H1 (cell line): ENCODE results near the gene PTPN3. TPM values are rescaled to one million over a fixed set of nuclear protein-coding genes. Genes with fewer than 3 reads are reported as not detected.

Source experiments
- CTCF ChIA-PET: fragments of 300-600 bp; sonication (Branson Sonifier 250); formaldehyde crosslinking; loops from one replicate; lab custom pipeline; 2021; ENCODE audit not compliant: partially characterized antibody; lab: Charles Lee
- POLR2A ChIA-PET: fragments of 300-600 bp; sonication (Branson Sonifier 250); formaldehyde crosslinking; loops from one replicate; lab custom pipeline; 2021; ENCODE audit warnings: inconsistent platforms; ENCODE audit not compliant: partially characterized antibody; lab: Charles Lee
- DNase-seq, 2 experiments: peaks; one replicate each; pipeline versions ENCODE4 v3.0.0 to v3.0.0-alpha.2; 2010 to 2022; ENCODE audit warnings: low spot score in 2 of 2, low read depth in 1 of 2, mixed read lengths in 1 of 2
- FAIRE-seq: peaks from 2 replicates; lab custom pipeline; 2011; peaks lifted over from hg19 to GRCh38; lab: Jason Lieb, UNC
- H2AFZ ChIP-seq: 2 replicates; pipeline ENCODE4 v1.8.1; 2012; ENCODE audit warnings: low read length, inconsistent platforms
- H2AK5ac ChIP-seq: 2 replicates; pipeline ENCODE4 v1.6.1; 2013; ENCODE audit warnings: low read depth, low read length
- H2BK120ac ChIP-seq: replicated peaks from 2 replicates; pipeline ENCODE3; 2013; ENCODE audit warnings: low read depth, low read length, inconsistent platforms
- H2BK12ac ChIP-seq: 2 replicates; pipeline ENCODE4 v1.6.1; 2013; ENCODE audit warnings: low read depth, low read length
- H2BK15ac ChIP-seq: 2 replicates; pipeline ENCODE4 v1.6.1; 2013; ENCODE audit warnings: low read length
- H2BK20ac ChIP-seq: 2 replicates; pipeline ENCODE4 v1.6.1; 2013; ENCODE audit warnings: low read length
- H2BK5ac ChIP-seq: 2 replicates; pipeline ENCODE4 v1.6.1; 2013; ENCODE audit warnings: low read depth, low read length
- H3K14ac ChIP-seq: 2 replicates; pipeline ENCODE4 v1.6.1; 2013; ENCODE audit warnings: inconsistent platforms; ENCODE audit not compliant: insufficient read length
- H3K18ac ChIP-seq: 2 replicates; pipeline ENCODE4 v1.6.1; 2013; ENCODE audit warnings: low read length; ENCODE audit errors: extremely low read depth
- H3K23ac ChIP-seq: 2 replicates; pipeline ENCODE4 v1.6.1; 2013; ENCODE audit warnings: inconsistent platforms; ENCODE audit not compliant: insufficient read length
- H3K23me2 ChIP-seq: 2 replicates; pipeline ENCODE4 v1.6.1; 2013; ENCODE audit warnings: low read depth, low read length
- H3K27ac ChIP-seq: 2 replicates; pipeline ENCODE4 v1.6.1; 2011; ENCODE audit warnings: low read depth, low read length, inconsistent platforms
- H3K27me3 ChIP-seq, 4 experiments: replicated peaks in 1 of 4; 1 replicate in 1 of 4; 2 replicates in 3 of 4; pipeline versions ENCODE4 v1.6.1 to v1.8.1; 2011 to 2013; ENCODE audit warnings: low read length in 3 of 4, mild to moderate bottlenecking in 3 of 4, inconsistent platforms in 2 of 4, mixed read lengths in 2 of 4, moderate library complexity in 1 of 4; ENCODE audit not compliant: control insufficient read depth in 3 of 4, insufficient read depth in 3 of 4; ENCODE audit errors: extremely low read depth in 1 of 4
- H3K36me3 ChIP-seq, 4 experiments: 2 replicates each; pipeline versions ENCODE4 v1.6.1 to v1.8.1; 2011 to 2013; ENCODE audit warnings: mild to moderate bottlenecking in 4 of 4, low read length in 3 of 4, moderate library complexity in 2 of 4, control low read depth in 1 of 4, inconsistent platforms in 1 of 4; ENCODE audit not compliant: insufficient read depth in 4 of 4, control insufficient read depth in 2 of 4
- H3K4ac ChIP-seq: replicated peaks from 2 replicates; pipeline ENCODE3; 2013; ENCODE audit warnings: low read length, low read depth, mixed read lengths, inconsistent platforms; ENCODE audit not compliant: insufficient read length
- H3K4me1 ChIP-seq, 4 experiments: replicated peaks in 1 of 4; 1 replicate in 1 of 4; 2 replicates in 3 of 4; pipeline versions ENCODE4 v1.6.1 to v1.8.1; 2011 to 2013; ENCODE audit warnings: low read length in 3 of 4, inconsistent platforms in 2 of 4, mixed read lengths in 1 of 4; ENCODE audit not compliant: insufficient read depth in 4 of 4, control insufficient read depth in 3 of 4
- H3K4me2 ChIP-seq, 2 experiments: 2 replicates each; pipeline versions ENCODE4 v1.6.1 to v1.8.1; 2011 to 2013; ENCODE audit warnings: low read depth in 2 of 2, low read length in 2 of 2, control low read depth in 1 of 2, inconsistent platforms in 1 of 2, mild to moderate bottlenecking in 1 of 2; ENCODE audit not compliant: insufficient read depth in 1 of 2
- H3K4me3 ChIP-seq, 4 experiments: fragments of 200-600, 300-600 bp in 1 of 4; sonication (generic), shearing (Covaris generic), sonication (Bioruptor Twin) in 1 of 4; 2 replicates each; pipeline versions ENCODE4 v1.5.1 to v1.8.1; 2011 to 2016; ENCODE audit warnings: low read length in 4 of 4, low read depth in 3 of 4, control low read depth in 2 of 4, inconsistent platforms in 2 of 4, mild to moderate bottlenecking in 2 of 4, mixed read lengths in 1 of 4, moderate library complexity in 1 of 4; ENCODE audit not compliant: insufficient read depth in 2 of 4; ENCODE audit errors: extremely low read depth in 1 of 4
- H3K56ac ChIP-seq: replicated peaks from 2 replicates; pipeline ENCODE3; 2013; ENCODE audit warnings: low read depth, mild to moderate bottlenecking, mixed read lengths, low read length, inconsistent platforms; ENCODE audit not compliant: insufficient read length
- H3K79me1 ChIP-seq: 2 replicates; pipeline ENCODE4 v1.6.1; 2013; ENCODE audit warnings: low read depth, low read length, control low read depth
- H3K79me2 ChIP-seq, 2 experiments: 2 replicates each; pipeline versions ENCODE4 v1.6.1 to v1.8.1; 2012 to 2013; ENCODE audit warnings: low read length in 2 of 2, mild to moderate bottlenecking in 2 of 2, inconsistent platforms in 1 of 2; ENCODE audit not compliant: insufficient read depth in 2 of 2, control insufficient read depth in 1 of 2
- H3K9ac ChIP-seq, 4 experiments: replicated peaks in 1 of 4; 1 replicate in 1 of 4; 2 replicates in 3 of 4; pipeline versions ENCODE4 v1.6.1 to v1.8.1; 2011 to 2013; ENCODE audit warnings: low read depth in 3 of 4, low read length in 3 of 4, control low read depth in 2 of 4, mild to moderate bottlenecking in 2 of 4, moderate library complexity in 2 of 4, inconsistent platforms in 1 of 4; ENCODE audit errors: extremely low read depth in 1 of 4
- H3K9me3 ChIP-seq, 2 experiments: 2 replicates each; pipeline versions ENCODE4 v1.6.1 to v1.8.1; 2012 to 2013; ENCODE audit warnings: mild to moderate bottlenecking in 2 of 2, moderate library complexity in 2 of 2, control low read depth in 1 of 2, inconsistent platforms in 1 of 2, low read depth in 1 of 2, low read length in 1 of 2, mixed read lengths in 1 of 2; ENCODE audit not compliant: insufficient read depth in 2 of 2
- H4K20me1 ChIP-seq, 2 experiments: replicated peaks in 1 of 2; 2 replicates each; pipeline versions ENCODE3 to v1.8.1; 2011 to 2013; ENCODE audit warnings: inconsistent platforms in 2 of 2, low read length in 2 of 2, mild to moderate bottlenecking in 1 of 2; ENCODE audit not compliant: insufficient read depth in 2 of 2, control insufficient read depth in 1 of 2
- H4K5ac ChIP-seq: 2 replicates; pipeline ENCODE4 v1.6.1; 2013; ENCODE audit warnings: low read length, low read depth, mixed read lengths, inconsistent platforms; ENCODE audit not compliant: insufficient read length
- H4K8ac ChIP-seq: 2 replicates; pipeline ENCODE4 v1.8.0; 2013; ENCODE audit warnings: mild to moderate bottlenecking, moderate library complexity, low read length, inconsistent platforms; ENCODE audit not compliant: insufficient read depth; ENCODE audit errors: extremely low read depth
- H4K91ac ChIP-seq: replicated peaks from 2 replicates; pipeline ENCODE3; 2013; ENCODE audit warnings: low read length, mixed read lengths, inconsistent platforms; ENCODE audit not compliant: insufficient read length
- ASH2L ChIP-seq: fragments of 200-600, 300-600 bp; sonication (generic); IDR thresholded peaks from one replicate; pipeline ENCODE4 v1.7.1; 2017; ENCODE audit warnings: low read length
- CHD2 ChIP-seq: IDR thresholded peaks from 2 replicates; pipeline ENCODE4 v1.6.1; 2012; ENCODE audit warnings: low read length, improper control_type of control experiment
- EP300 ChIP-seq, 2 experiments: IDR thresholded peaks; 1 replicate in 1 of 2; 2 replicates in 1 of 2; pipeline ENCODE4 v1.6.1; 2011 to 2012; ENCODE audit warnings: low read depth in 2 of 2, low read length in 2 of 2, mild to moderate bottlenecking in 2 of 2, borderline replicate concordance in 1 of 2, inconsistent platforms in 1 of 2, moderate library complexity in 1 of 2
- GABPA ChIP-seq: IDR thresholded peaks from 2 replicates; pipeline ENCODE4 v1.6.1; 2011; ENCODE audit warnings: mild to moderate bottlenecking, low read length, moderate library complexity, borderline replicate concordance; ENCODE audit not compliant: insufficient read depth
- KDM5A ChIP-seq: fragments of 200-600 bp; IDR thresholded peaks from 2 replicates; pipeline ENCODE4 v1.7.1; 2012; ENCODE audit warnings: mild to moderate bottlenecking, low read length, inconsistent platforms, mixed read lengths
- RNF2 ChIP-seq: fragments of 200-900, 300-1000 bp; sonication (generic); IDR thresholded peaks from 2 replicates; pipeline ENCODE4 v1.7.1; 2016; ENCODE audit warnings: borderline replicate concordance, low read depth, mild to moderate bottlenecking, antibody characterized with exemption, low read length; ENCODE audit not compliant: poor library complexity, severe bottlenecking; ENCODE audit errors: missing control alignments
- SIX5 ChIP-seq: IDR thresholded peaks from 2 replicates; pipeline ENCODE4 v1.6.1; 2011; ENCODE audit warnings: mild to moderate bottlenecking, low read depth, low read length
- TAF1 ChIP-seq: IDR thresholded peaks from 2 replicates; pipeline ENCODE4 v1.6.1; 2011; ENCODE audit warnings: mild to moderate bottlenecking, low read depth, low read length
- TAF7 ChIP-seq: optimal IDR thresholded peaks from 2 replicates; pipeline ENCODE3; 2011; ENCODE audit warnings: low read depth, mild to moderate bottlenecking, inconsistent platforms, low read length, moderate library complexity, borderline replicate concordance
- YY1 ChIP-seq: IDR thresholded peaks from 2 replicates; pipeline ENCODE4 v1.6.1; 2011; ENCODE audit warnings: low read depth, mild to moderate bottlenecking, low read length
- WGBS, 2 experiments: shearing (Covaris generic) in 1 of 2; methylation state at CpG; one replicate each; pipeline versions ENCODE4 v1.1.6 to v1.1.7; 2013 to 2015; ENCODE audit warnings: low lambda C conversion rate in 2 of 2, mixed read lengths in 2 of 2, inconsistent platforms in 1 of 2, low coverage in 1 of 2, missing lambda C conversion rate in 1 of 2; ENCODE audit not compliant: insufficient replicate concordance in 2 of 2, insufficient coverage in 1 of 2, insufficient read length in 1 of 2; ENCODE audit errors: extremely low coverage in 1 of 2, missing lambda C conversion rate in 1 of 2; 5-methylcytosine and 5-hydroxymethylcytosine counted together
- polyA plus RNA-seq, 7 experiments: library from polyadenylated mRNA; depleted of rRNA in 3 of 7; stranded (reverse) in 5 of 7; unstranded in 2 of 7; fragments of >200 nt in 5 of 7; fragments of 200-250 nt in 2 of 7; gene quantifications; 1 replicate in 5 of 7; 2 replicates in 1 of 7; 4 replicates in 1 of 7; pipeline versions ENCODE4 v1.2.1 to v1.2.3, GENCODE V29; 2011 to 2013; ENCODE audit warnings: missing spikeins in 2 of 7, mixed read lengths in 2 of 7
- total RNA-seq: library from RNA; stranded (reverse); fragmentation: NEBNext Ultra II Directional; extraction: Animal tissue kit (Norgen Biotek cat#: 25700); gene quantifications from 2 replicates; pipeline ENCODE4 v1.2.1, GENCODE V29; 2021
- TF ChIP-seq, protein P1 (sequence below): IDR thresholded peaks from 2 replicates; pipeline ENCODE4 v1.6.1; 2012; ENCODE audit warnings: low read length, inconsistent platforms

PTPN3 gene
- total and polyA plus RNA-seq, 2 of the 8 experiments (the other 6 are each of a cell fraction or from before 2014, with no cell fraction given), result 2.9 to 3.7 TPM

DNA sequence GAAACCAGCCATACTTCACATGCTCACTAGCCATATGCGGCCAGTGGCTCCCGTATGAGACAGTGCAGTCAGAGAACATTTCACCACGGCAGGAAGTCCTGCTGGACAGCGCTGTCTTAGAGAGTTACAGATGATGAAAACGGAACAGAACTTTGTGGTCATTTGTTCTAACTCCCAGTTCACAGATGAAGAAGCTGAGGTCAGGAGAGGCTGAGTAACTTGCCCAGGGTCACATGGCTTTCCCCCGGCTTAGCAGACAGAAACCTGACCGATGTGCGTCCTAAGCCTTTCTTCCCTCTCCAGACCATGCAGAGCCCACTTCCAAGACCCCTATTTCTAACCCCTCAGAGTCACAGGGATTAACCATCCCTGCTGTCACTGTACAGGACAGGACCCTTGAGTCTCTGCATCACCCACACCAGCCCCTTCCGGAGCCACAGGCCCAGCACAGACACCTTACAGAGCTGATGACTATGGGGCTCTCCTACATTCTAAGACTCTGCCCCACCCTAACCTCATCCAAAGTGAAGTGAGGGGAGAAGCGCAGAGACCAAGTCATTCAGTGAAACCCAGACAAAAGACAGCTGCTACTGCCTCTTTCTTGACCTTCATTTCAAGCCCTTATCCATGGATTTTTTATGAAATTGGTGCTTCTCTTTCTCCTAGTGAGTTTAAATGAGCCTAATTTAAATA is 86.9 kb downstream of the PTPN3 start:
- no peak overlapping the region for H2BK5ac ChIP-seq
- H4K8ac ChIP-seq, result no peak overlapping the region
- ChIA-PET POLR2A (interaction anchor here (0.6 to 1.2 kb wide), 3 partner anchors 11 to 93 kb away, joined by 3 to 5 read pairs (median 3); no protein-coding TSS in a partner anchor), CTCF (interaction anchor here (0.7 to 5.7 kb wide), 58 partner anchors 10 to 405 kb away, joined by 3 to 80 read pairs (median 4); partner anchors contain the start of gene TMEM245)
- DNase-seq (no peak), FAIRE-seq (no peak)
- H2AK5ac ChIP-seq, result no peak overlapping the region
- H4K5ac ChIP-seq, result peak overlapping the region; percentile 18
- no peaks in the 10 kb centered on the region for H3K9me3 ChIP-seq
- no peak overlapping the region for H4K91ac ChIP-seq
- no peak overlapping the region for H3K4ac ChIP-seq
- no peak overlapping the region for H3K23ac ChIP-seq
- peaks cover 5 to 16% (median 12%) of the 10 kb centered on the region in 4 experiments; a peak in 5 of 7 replicates for H3K4me1 ChIP-seq
- no peak overlapping the region for H2BK15ac ChIP-seq
- 95% methylated on average over 10 of the region's 10 CpGs; no CpG with 5 or more reads in 1 of the 2 experiments for WGBS, 2 experiments
- H2BK120ac ChIP-seq, result no peak overlapping the region
- no peak overlapping the region for H2BK20ac ChIP-seq
- no peak overlapping the region for H3K56ac ChIP-seq
- H2BK12ac ChIP-seq, result no peak overlapping the region
- no peak overlapping the region for H3K4me3 ChIP-seq
- H3K9ac ChIP-seq, result no peak overlapping the region
- H3K4me2 ChIP-seq, result no peak overlapping the region
- no peak overlapping the region for H3K14ac ChIP-seq
- H3K79me1 ChIP-seq, result no peaks in the 10 kb centered on the region
- no peak overlapping the region for H3K27ac ChIP-seq
- no peaks in the 10 kb centered on the region for H3K79me2 ChIP-seq
- H2AFZ ChIP-seq, result no peak overlapping the region
- H3K23me2 ChIP-seq, result no peaks in the 10 kb centered on the region
- no peaks in the 10 kb centered on the region for H4K20me1 ChIP-seq
- no peaks in the 10 kb centered on the region for H3K36me3 ChIP-seq
- H3K27me3 ChIP-seq, result no peaks in the 10 kb centered on the region
- no peak overlapping the region for H3K18ac ChIP-seq
- TF ChIP-seq, protein P1, sequence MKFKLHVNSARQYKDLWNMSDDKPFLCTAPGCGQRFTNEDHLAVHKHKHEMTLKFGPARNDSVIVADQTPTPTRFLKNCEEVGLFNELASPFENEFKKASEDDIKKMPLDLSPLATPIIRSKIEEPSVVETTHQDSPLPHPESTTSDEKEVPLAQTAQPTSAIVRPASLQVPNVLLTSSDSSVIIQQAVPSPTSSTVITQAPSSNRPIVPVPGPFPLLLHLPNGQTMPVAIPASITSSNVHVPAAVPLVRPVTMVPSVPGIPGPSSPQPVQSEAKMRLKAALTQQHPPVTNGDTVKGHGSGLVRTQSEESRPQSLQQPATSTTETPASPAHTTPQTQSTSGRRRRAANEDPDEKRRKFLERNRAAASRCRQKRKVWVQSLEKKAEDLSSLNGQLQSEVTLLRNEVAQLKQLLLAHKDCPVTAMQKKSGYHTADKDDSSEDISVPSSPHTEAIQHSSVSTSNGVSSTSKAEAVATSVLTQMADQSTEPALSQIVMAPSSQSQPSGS, result no peak
- TF ChIP-seq GABPA, result no peak
- no peak for TF ChIP-seq EP300 (IDR thresholded peaks at IDR 0.05; ENCODE audit: borderline replicate concordance in 1 of 2, low read depth in 2 of 2, low read length in 2 of 2)
- no peak for TF ChIP-seq ASH2L
- TF ChIP-seq TAF7, result no peak
- no peak for TF ChIP-seq KDM5A
- no peak for TF ChIP-seq TAF1
- TF ChIP-seq RNF2, result no peak
- TF ChIP-seq SIX5, result no peak
- no peak for TF ChIP-seq YY1
- no peak for TF ChIP-seq CHD2
